Right atrium auricular region (tissue), 2 donors: ENCODE data around the gene MYO10. TPM values are rescaled to one million over a fixed set of nuclear protein-coding genes. Genes with fewer than 3 reads are reported as not detected.

Experiments used
- DNase-seq: peaks from one replicate; pipeline ENCODE4 v3.0.0-alpha.2; 2019; ENCODE audit warnings: low spot score
- H3K27ac ChIP-seq, 2 donors: fragments of 200-600 bp; sonication (generic); 1 replicate in 1 of 2; 2 replicates in 1 of 2; pipeline ENCODE4 v1.5.1; 2016 to 2019
- H3K27me3 ChIP-seq, 2 donors: fragments of 200-600 bp; sonication (generic); one replicate each; pipeline versions ENCODE4 v1.5.1 to v1.6.0; 2017 to 2019
- H3K36me3 ChIP-seq: fragments of 200-600 bp; sonication (generic); one replicate; pipeline ENCODE4 v1.5.1; 2016
- H3K4me1 ChIP-seq, 2 donors: fragments of 200-600 bp; sonication (generic); one replicate each; pipeline versions ENCODE4 v1.5.1 to v1.6.0; 2017 to 2019
- H3K4me3 ChIP-seq, 2 donors: fragments of 200-600 bp; sonication (generic); 1 replicate in 1 of 2; 2 replicates in 1 of 2; pipeline ENCODE4 v1.5.1; 2017 to 2019; ENCODE audit warnings: mild to moderate bottlenecking in 1 of 2, moderate library complexity in 1 of 2
- H3K9me3 ChIP-seq, 2 donors: fragments of 200-600 bp; sonication (generic); one replicate each; pipeline ENCODE4 v1.5.1; 2019
- total RNA-seq, 2 donors: library from RNA; depleted of rRNA; stranded (reverse); fragments of >200 nt; gene quantifications; one replicate each; pipeline ENCODE4 v1.1.0, GENCODE V29; 2016
- TF ChIP-seq, protein P1 (sequence below), 2 donors: fragments of 200-600 bp; sonication (generic); IDR thresholded peaks; one replicate each; pipeline ENCODE4 v1.5.1; 2019; ENCODE audit warnings: antibody characterized with exemption in 2 of 2

The MYO10 gene
- total RNA-seq, 2 donors from 2014 or later = 3.8 to 5.5 TPM

DNA sequence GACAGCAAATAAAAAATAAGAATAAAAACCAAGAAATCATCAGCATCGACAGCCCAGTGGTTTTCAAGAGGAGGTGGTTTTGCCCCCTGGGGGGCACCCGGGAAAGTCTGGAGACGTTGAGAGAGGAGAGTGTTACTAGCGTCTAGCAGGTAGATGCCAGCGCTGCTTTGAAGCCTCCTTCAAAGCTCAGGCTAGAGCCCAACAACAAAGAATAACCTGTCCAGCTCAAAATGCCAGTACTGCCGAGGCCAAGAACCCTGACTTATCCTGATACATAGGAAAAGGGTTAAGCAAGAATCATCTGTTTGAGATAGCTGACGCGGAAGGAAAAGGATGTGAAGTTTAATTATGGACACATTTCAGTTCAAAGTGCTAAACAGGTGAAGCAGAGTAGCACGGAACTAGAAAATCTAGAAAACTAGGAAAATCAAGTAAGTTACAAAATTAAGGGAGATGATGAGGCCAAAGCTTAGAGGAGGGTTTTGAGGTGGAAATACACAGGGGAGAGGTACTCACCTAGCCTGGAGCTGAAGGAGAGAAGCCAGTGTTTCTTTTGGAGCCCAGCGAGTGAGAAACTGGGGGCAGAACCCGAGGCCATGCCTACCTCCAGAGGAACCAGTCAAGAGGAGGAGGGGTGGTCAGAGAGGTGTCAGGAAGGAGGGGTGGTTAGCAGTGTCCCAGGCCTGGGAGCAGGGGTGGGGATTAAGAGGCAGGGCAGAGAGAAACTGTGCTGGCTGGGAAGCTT lies 198.3 kb downstream of the MYO10 start:
- H3K4me1 ChIP-seq = peaks cover 0 to 7% of the 10 kb centered on the region in 2 donors
- no peak overlapping the region for H3K4me3 ChIP-seq
- DNase-seq = no peak
- no peaks in the 10 kb centered on the region for H3K9me3 ChIP-seq
- H3K27me3 ChIP-seq = no peaks in the 10 kb centered on the region
- no peaks in the 10 kb centered on the region for H3K36me3 ChIP-seq
- TF ChIP-seq, protein P1, sequence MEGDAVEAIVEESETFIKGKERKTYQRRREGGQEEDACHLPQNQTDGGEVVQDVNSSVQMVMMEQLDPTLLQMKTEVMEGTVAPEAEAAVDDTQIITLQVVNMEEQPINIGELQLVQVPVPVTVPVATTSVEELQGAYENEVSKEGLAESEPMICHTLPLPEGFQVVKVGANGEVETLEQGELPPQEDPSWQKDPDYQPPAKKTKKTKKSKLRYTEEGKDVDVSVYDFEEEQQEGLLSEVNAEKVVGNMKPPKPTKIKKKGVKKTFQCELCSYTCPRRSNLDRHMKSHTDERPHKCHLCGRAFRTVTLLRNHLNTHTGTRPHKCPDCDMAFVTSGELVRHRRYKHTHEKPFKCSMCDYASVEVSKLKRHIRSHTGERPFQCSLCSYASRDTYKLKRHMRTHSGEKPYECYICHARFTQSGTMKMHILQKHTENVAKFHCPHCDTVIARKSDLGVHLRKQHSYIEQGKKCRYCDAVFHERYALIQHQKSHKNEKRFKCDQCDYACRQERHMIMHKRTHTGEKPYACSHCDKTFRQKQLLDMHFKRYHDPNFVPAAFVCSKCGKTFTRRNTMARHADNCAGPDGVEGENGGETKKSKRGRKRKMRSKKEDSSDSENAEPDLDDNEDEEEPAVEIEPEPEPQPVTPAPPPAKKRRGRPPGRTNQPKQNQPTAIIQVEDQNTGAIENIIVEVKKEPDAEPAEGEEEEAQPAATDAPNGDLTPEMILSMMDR (IDR thresholded peaks at IDR 0.05) = no peak
- H3K27ac ChIP-seq = no peak overlapping the region

DNA sequence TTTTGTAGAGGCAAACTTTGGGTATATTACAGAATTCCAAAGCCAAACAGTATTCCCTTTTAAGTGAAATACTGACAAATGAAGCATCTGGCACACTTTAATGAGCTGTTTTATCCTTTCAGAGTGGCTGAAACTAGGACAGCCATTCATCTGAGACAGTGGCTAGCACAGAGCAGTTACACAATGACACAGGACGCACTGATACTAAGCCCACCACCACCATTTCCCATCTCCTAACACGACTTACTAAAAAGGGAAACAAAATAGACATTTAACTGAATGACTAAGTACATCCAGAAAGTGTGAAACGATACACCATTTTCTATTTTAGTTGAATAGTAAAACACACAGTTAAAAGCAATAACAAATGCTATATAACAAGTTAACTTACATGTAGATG lies 198.9 kb downstream of the MYO10 start:
- Histone ChIP-seq H3K9me3 (no peaks in the 10 kb centered on the region), H3K4me3 (no peak overlapping the region), H3K27ac (no peak overlapping the region), H3K27me3 (no peaks in the 10 kb centered on the region), H3K4me1 (peaks cover 0 to 7% of the 10 kb centered on the region in 2 donors), H3K36me3 (no peaks in the 10 kb centered on the region)
- TF ChIP-seq, protein P1 (IDR thresholded peaks at IDR 0.05) = no peak
- DNase-seq = no peak

DNA sequence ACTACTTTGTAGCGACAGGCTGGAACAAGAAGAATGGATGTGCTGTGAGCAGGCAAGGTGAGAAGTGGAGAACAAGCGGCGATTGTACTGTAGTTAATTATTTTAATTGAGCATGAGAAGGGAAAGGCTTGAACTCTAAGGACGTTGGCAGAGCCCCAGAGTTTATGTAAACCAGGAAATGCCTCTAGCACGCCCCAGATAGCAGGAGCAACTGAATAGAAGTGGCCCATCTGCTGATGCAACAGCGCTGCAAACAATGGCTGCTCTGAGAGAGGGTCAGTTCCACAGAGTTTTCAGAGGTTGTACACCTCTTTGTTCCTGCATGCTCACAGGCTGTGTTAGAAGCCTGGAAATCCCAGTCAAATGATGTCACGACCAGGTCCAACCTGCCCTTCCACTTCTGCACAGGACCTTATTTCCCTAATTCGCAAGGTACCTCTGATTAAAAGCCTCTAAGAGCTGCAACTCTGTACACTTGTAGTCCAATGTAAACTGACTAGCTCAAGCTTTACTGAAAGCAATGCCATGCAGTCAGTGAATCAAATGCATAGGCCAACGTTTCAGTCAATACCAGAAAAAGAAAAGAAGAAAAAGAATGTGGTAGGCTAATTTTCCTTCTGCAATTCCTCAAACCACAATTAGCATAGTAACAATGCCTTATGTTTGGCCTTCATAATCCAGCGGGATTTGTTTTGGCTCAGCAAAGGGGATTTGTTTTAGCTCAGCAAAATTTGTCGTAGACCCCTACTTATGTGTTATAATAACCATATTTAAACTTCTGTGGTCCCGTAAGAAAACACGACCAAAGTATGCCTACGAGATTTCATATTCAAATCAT lies 199.7 kb downstream of the MYO10 start:
- no peak overlapping the region for H3K27ac ChIP-seq
- H3K4me3 ChIP-seq = no peak overlapping the region
- DNase-seq = no peak
- H3K36me3 ChIP-seq = no peaks in the 10 kb centered on the region
- H3K4me1 ChIP-seq = peaks cover 0 to 4% of the 10 kb centered on the region in 2 donors
- TF ChIP-seq, protein P1 (IDR thresholded peaks at IDR 0.05) = no peak
- H3K9me3 ChIP-seq = no peaks in the 10 kb centered on the region
- H3K27me3 ChIP-seq = no peaks in the 10 kb centered on the region

DNA sequence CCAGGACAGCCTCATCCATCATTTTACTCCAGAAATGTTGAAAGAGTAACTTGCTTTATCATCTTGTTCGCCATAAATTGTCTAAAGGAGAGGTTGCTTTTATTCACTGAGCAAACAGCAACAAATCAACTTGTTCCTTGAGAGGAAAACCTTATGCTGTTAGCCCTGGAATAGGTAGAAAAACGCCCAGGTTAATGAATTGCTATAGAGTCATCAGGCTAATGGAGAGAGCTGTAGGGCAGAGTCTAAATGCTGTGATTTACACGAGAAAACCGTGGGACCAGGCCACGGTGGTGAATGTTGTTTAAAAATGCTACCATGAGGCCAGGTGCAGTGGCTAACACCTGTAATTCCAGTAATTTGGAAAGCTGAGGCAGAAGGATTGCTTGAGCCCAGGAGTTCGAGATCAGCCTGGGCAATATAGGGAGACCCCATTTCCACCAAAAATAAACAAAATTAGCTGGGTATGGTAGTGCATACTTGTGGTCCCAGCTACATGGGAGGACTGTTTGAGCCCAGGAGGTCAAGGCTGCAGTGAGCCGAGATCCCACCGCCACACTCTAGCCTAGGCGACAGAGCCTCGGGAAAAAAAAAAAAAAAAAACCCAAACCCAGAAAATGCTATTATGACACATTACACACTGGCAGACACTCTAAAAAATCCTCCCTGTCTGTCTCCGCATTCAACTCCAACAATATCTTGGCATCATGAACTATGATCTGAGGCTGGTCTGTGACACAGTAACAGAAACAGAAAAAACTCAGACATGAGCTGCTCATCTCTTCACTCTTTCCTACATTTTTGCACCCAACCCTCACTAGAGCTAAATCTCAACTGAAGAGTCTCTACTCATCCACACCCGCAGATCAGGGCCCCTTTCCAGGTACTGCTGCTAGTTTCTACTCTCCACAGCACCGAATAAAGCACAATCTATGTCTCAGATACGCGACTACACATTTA lies 200.7 kb downstream of the MYO10 start:
- no peaks in the 10 kb centered on the region for H3K27me3 ChIP-seq
- no peak overlapping the region for H3K27ac ChIP-seq
- no peaks in the 10 kb centered on the region for H3K9me3 ChIP-seq
- H3K36me3 ChIP-seq = no peaks in the 10 kb centered on the region
- no peak for DNase-seq
- no peaks in the 10 kb centered on the region for H3K4me1 ChIP-seq
- no peak overlapping the region for H3K4me3 ChIP-seq
- TF ChIP-seq, protein P1 (IDR thresholded peaks at IDR 0.05) = no peak

DNA sequence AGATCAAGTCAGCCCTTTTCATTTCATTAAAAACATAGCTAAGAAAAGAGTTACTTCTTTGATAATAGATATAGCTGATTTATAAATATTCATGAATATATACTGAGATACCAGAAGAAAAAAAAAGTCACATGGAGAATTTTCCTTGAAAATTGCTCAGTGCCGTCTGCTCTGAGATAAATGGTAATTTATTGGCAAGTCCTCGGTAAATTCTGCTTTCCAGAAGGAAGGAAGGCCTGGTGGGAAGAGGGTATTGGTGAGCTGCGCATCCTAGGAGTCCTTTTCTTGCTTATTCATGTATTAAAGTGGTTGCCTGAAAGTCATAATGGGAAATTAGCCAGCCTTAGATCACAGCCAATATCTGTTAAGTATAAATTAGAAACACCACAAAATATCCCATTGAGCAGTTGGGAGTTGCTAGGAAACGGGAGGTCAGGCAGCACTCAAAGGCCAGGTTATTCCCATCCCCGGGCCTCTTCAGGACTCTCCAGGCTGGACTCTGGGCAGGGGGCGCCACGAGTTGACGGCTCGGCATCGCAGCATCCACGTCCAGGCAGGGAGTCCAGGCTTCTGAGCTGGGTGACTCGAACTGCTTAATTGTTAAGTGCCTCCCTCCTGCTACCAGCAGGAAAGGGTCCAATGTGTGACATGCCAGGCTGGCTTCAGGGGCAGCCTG lies 202.6 kb downstream of the MYO10 start:
- no peaks in the 10 kb centered on the region for H3K4me1 ChIP-seq
- H3K27ac ChIP-seq = no peak overlapping the region
- H3K9me3 ChIP-seq = no peaks in the 10 kb centered on the region
- no peaks in the 10 kb centered on the region for H3K36me3 ChIP-seq
- no peaks in the 10 kb centered on the region for H3K27me3 ChIP-seq
- no peak overlapping the region for H3K4me3 ChIP-seq
- TF ChIP-seq, protein P1 (IDR thresholded peaks at IDR 0.05) = no peak
- no peak for DNase-seq
